WTC11 (cell line): ENCODE results near the gene PTP4A2. TPM values are rescaled to one million over a fixed set of nuclear protein-coding genes. Genes with fewer than 3 reads are reported as not detected.

Experiments used
- ATAC-seq: fragments of 200-7000 bp; cut with Tn5 transposase; 2 replicates; pipeline ENCODE4 v1.10.0; 2021; ENCODE audit warnings: mild to moderate bottlenecking, moderate library complexity
- CTCF ChIA-PET: fragments of 300-600 bp; sonication (Branson Sonifier 250); formaldehyde crosslinking; loops from one replicate; lab custom pipeline; 2021; ENCODE audit warnings: antibody characterized with exemption; lab: Charles Lee
- POLR2A ChIA-PET: fragments of 350-600 bp; sonication (Branson Sonifier 250); formaldehyde crosslinking; loops from one replicate; lab custom pipeline; 2021; ENCODE audit warnings: antibody characterized with exemption; lab: Charles Lee
- DNase-seq: peaks from one replicate; pipeline ENCODE4 v3.0.0; 2021; ENCODE audit warnings: low spot score
- H3K27ac Mint-ChIP-seq: 2 replicates; pipeline ENCODE4 v1.8.0; 2021; ENCODE audit warnings: mixed read lengths
- H3K27me3 Mint-ChIP-seq: 2 replicates; pipeline ENCODE4 v1.8.0; 2021; ENCODE audit warnings: low read depth, mild to moderate bottlenecking, moderate library complexity, mixed read lengths
- H3K36me3 Mint-ChIP-seq: 2 replicates; pipeline ENCODE4 v1.8.0; 2021; ENCODE audit warnings: mixed read lengths
- H3K4me1 Mint-ChIP-seq: 2 replicates; pipeline ENCODE4 v1.8.0; 2022; ENCODE audit warnings: mixed read lengths
- H3K4me3 Mint-ChIP-seq: 2 replicates; pipeline ENCODE4 v1.8.0; 2021; ENCODE audit warnings: mild to moderate bottlenecking, moderate library complexity, mixed read lengths
- H3K9me3 Mint-ChIP-seq: 2 replicates; pipeline ENCODE4 v1.8.0; 2021; ENCODE audit warnings: mixed read lengths
- ATF1 ChIP-seq: sonication (generic); formaldehyde crosslinking; IDR thresholded peaks from 2 replicates; pipeline ENCODE4 v1.8.1; 2023; ENCODE audit warnings: mild to moderate bottlenecking, moderate library complexity, missing genetic modification reagents
- CREB1 ChIP-seq: sonication (generic); formaldehyde crosslinking; IDR thresholded peaks from 2 replicates; pipeline ENCODE4 v1.8.0; 2023; ENCODE audit warnings: mild to moderate bottlenecking, missing genetic modification reagents
- FOXK1 ChIP-seq: sonication (generic); formaldehyde crosslinking; IDR thresholded peaks from 2 replicates; pipeline ENCODE4 v1.8.0; 2022; ENCODE audit warnings: mild to moderate bottlenecking, moderate library complexity, missing genetic modification reagents
- GTF2I ChIP-seq: fragments of 250-450 bp; sonication (Bioruptor Pico); conservative IDR thresholded peaks from 2 replicates; pipeline ENCODE4 v1.4.0; 2021; ENCODE audit warnings: mild to moderate bottlenecking
- JAZF1 ChIP-seq: fragments of 250-450 bp; sonication (Bioruptor Pico); IDR thresholded peaks from 2 replicates; pipeline ENCODE4 v1.9.0; 2021; ENCODE audit warnings: moderate library complexity, mild to moderate bottlenecking, inconsistent platforms
- JUN ChIP-seq: sonication (generic); formaldehyde crosslinking; IDR thresholded peaks from 2 replicates; pipeline ENCODE4 v1.8.0; 2023; ENCODE audit warnings: mild to moderate bottlenecking, missing genetic modification reagents
- MXD4 ChIP-seq: fragments of 250-450 bp; sonication (Bioruptor Pico); IDR thresholded peaks from 2 replicates; pipeline ENCODE4 v1.8.0; 2021; ENCODE audit warnings: mild to moderate bottlenecking, moderate library complexity, borderline replicate concordance
- NFE2L1 ChIP-seq: sonication (generic); formaldehyde crosslinking; IDR thresholded peaks from 2 replicates; pipeline ENCODE4 v1.8.1; 2023; ENCODE audit warnings: missing genetic modification reagents
- NFYB ChIP-seq: sonication (generic); formaldehyde crosslinking; conservative IDR thresholded peaks from 2 replicates; pipeline ENCODE4 v1.8.0; 2022; ENCODE audit warnings: low read depth, missing genetic modification reagents
- OVOL2 ChIP-seq: fragments of 250-450 bp; sonication (Bioruptor Pico); IDR thresholded peaks from 2 replicates; pipeline ENCODE4 v1.9.0; 2021; ENCODE audit warnings: mild to moderate bottlenecking, borderline replicate concordance
- RELA ChIP-seq: sonication (generic); formaldehyde crosslinking; IDR thresholded peaks from 2 replicates; pipeline ENCODE4 v1.8.1; 2022; ENCODE audit warnings: missing genetic modification reagents, mild to moderate bottlenecking, borderline replicate concordance
- RORB ChIP-seq: fragments of 250-450 bp; sonication (Bioruptor Pico); IDR thresholded peaks from 2 replicates; pipeline ENCODE4 v1.9.0; 2021; ENCODE audit warnings: mild to moderate bottlenecking
- ZNF317 ChIP-seq: sonication (generic); formaldehyde crosslinking; IDR thresholded peaks from 2 replicates; pipeline ENCODE4 v1.8.1; 2023; ENCODE audit warnings: low read depth, mild to moderate bottlenecking, moderate library complexity, missing genetic modification reagents, borderline replicate concordance
- total RNA-seq: library from RNA; stranded (reverse); gene quantifications from 3 replicates; pipeline ENCODE4 v1.2.3, GENCODE V29; 2021
- TF ChIP-seq, protein P1 (sequence below): sonication (generic); formaldehyde crosslinking; IDR thresholded peaks from 2 replicates; pipeline ENCODE4 v1.8.1; 2022; ENCODE audit warnings: low read depth, missing genetic modification reagents, borderline replicate concordance
- TF ChIP-seq, protein P2 (sequence below): sonication (generic); formaldehyde crosslinking; IDR thresholded peaks from 2 replicates; pipeline ENCODE4 v1.8.1; 2023; ENCODE audit warnings: mild to moderate bottlenecking, missing genetic modification reagents, borderline replicate concordance
- TF ChIP-seq, protein P3 (sequence below): sonication (generic); formaldehyde crosslinking; IDR thresholded peaks from 2 replicates; pipeline ENCODE4 v1.8.0; 2022; ENCODE audit warnings: mild to moderate bottlenecking, missing genetic modification reagents
- TF ChIP-seq, protein P4 (sequence below): fragments of 200-600 bp; IDR thresholded peaks from 2 replicates; pipeline ENCODE4 v1.8.0; 2022; ENCODE audit warnings: antibody characterized with exemption
- TF ChIP-seq, protein P5 (sequence below): sonication (generic); formaldehyde crosslinking; IDR thresholded peaks from 2 replicates; pipeline ENCODE4 v1.8.1; 2023; ENCODE audit warnings: mild to moderate bottlenecking, missing genetic modification reagents
- TF ChIP-seq, protein P6 (sequence below): sonication (generic); formaldehyde crosslinking; IDR thresholded peaks from 2 replicates; pipeline ENCODE4 v1.8.1; 2023; ENCODE audit warnings: mild to moderate bottlenecking, missing genetic modification reagents, moderate library complexity

The PTP4A2 gene
- total RNA-seq, 1 experiment from 2014 or later, result 172 TPM

DNA sequence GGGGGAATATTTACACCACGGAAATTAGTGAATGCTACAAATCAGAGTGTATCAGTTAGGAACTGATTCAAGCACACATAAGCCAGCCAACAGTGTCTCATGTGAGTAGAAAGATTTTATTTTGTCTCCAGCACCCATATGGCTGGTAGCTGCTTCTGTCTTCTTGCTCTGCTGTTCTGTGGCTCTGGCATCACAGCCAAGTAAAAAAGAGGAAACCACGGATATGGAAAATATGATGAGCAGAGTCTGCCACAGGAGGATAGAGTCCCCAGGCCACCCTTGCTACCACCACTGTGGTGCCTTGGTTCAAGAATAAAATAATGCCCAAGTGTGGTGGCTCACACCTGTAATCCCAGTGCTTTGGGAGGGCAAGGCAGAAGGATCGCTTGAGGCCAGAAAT lies 68.7 kb downstream of the PTP4A2 start (continued):
- TF ChIP-seq, protein P1, sequence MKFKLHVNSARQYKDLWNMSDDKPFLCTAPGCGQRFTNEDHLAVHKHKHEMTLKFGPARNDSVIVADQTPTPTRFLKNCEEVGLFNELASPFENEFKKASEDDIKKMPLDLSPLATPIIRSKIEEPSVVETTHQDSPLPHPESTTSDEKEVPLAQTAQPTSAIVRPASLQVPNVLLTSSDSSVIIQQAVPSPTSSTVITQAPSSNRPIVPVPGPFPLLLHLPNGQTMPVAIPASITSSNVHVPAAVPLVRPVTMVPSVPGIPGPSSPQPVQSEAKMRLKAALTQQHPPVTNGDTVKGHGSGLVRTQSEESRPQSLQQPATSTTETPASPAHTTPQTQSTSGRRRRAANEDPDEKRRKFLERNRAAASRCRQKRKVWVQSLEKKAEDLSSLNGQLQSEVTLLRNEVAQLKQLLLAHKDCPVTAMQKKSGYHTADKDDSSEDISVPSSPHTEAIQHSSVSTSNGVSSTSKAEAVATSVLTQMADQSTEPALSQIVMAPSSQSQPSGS (CRISPR knock-in tag), result no peak
- TF ChIP-seq RORB (CRISPR knock-in tag), result no peak
- no peak for TF ChIP-seq MXD4 (CRISPR knock-in tag)
- TF ChIP-seq JAZF1 (CRISPR knock-in tag), result no peak
- TF ChIP-seq OVOL2, result no peak
- no peak for TF ChIP-seq JUN
- TF ChIP-seq NFYB (CRISPR knock-in tag), result no peak

DNA sequence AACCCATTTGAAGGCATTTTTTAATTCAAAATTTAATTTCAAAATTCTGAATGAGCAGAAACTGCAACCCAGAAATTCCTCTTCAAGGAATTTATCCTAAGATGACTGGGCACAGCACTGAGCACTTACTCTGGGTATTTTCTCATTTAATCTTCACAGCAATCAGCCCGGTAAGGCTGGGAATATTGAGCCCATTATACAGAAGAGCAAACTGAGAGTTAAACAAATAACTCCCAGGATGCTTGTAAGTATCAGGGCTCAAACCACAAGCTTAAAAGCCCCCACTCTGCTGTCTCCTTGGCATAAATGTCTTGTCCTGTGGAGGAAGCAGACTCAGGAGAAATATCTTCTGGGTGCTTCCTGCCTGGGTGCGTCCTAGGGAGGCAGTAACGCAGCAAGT lies 69.3 kb downstream of the PTP4A2 start:
- no peak overlapping the region for H3K27ac Mint-ChIP-seq
- POLR2A ChIA-PET, result no interaction called here
- 0 out of 2 replicates have a peak, but pooled peaks have one; percentile 7 for TF ChIP-seq GTF2I
- TF ChIP-seq, protein P2, sequence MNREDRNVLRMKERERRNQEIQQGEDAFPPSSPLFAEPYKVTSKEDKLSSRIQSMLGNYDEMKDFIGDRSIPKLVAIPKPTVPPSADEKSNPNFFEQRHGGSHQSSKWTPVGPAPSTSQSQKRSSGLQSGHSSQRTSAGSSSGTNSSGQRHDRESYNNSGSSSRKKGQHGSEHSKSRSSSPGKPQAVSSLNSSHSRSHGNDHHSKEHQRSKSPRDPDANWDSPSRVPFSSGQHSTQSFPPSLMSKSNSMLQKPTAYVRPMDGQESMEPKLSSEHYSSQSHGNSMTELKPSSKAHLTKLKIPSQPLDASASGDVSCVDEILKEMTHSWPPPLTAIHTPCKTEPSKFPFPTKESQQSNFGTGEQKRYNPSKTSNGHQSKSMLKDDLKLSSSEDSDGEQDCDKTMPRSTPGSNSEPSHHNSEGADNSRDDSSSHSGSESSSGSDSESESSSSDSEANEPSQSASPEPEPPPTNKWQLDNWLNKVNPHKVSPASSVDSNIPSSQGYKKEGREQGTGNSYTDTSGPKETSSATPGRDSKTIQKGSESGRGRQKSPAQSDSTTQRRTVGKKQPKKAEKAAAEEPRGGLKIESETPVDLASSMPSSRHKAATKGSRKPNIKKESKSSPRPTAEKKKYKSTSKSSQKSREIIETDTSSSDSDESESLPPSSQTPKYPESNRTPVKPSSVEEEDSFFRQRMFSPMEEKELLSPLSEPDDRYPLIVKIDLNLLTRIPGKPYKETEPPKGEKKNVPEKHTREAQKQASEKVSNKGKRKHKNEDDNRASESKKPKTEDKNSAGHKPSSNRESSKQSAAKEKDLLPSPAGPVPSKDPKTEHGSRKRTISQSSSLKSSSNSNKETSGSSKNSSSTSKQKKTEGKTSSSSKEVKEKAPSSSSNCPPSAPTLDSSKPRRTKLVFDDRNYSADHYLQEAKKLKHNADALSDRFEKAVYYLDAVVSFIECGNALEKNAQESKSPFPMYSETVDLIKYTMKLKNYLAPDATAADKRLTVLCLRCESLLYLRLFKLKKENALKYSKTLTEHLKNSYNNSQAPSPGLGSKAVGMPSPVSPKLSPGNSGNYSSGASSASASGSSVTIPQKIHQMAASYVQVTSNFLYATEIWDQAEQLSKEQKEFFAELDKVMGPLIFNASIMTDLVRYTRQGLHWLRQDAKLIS (CRISPR knock-in tag), result no peak
- TF ChIP-seq, all 79 proteins: peak for 1
- CTCF ChIA-PET, result no interaction called here
- no peaks in the 10 kb centered on the region; the same call in 1 of the 2 replicates for H3K27me3 Mint-ChIP-seq
- no peaks in the 10 kb centered on the region for H3K36me3 Mint-ChIP-seq
- ATAC-seq (no peak), DNase-seq (no peak)
- H3K4me3 Mint-ChIP-seq, result no peak overlapping the region
- H3K9me3 Mint-ChIP-seq, result no peaks in the 10 kb centered on the region; the same call in 1 of the 2 replicates
- peaks cover 4% of the 10 kb centered on the region for H3K4me1 Mint-ChIP-seq

DNA sequence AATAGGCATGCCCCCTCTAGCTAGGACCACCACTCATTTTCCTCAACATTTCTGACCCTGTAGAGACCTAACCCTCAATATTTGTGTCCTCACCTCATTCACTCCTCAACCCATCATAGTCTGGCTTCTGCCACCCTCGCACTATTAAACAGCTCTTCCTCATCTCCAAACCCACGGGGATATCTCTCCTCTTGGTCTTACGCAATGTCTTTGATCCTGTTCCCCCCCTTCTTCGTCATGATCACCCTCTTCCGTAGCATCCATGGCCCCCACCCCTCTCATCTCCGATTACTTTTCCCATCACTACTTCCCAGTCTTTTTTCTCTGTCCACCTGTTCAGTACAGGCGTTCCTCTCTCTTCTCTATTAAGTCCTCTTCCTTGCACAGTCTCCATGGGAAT lies 70.6 kb downstream of the PTP4A2 start:
- ChIA-PET CTCF (no interaction called here), POLR2A (no interaction called here)
- DNase-seq, result no peak
- ATAC-seq, result no peak
- Mint-ChIP-seq H3K27ac (no peak overlapping the region), H3K4me3 (no peak overlapping the region), H3K27me3 (no peaks in the 10 kb centered on the region; the same call in 1 of the 2 replicates), H3K9me3 (no peaks in the 10 kb centered on the region; the same call in 1 of the 2 replicates), H3K4me1 (peaks cover 4% of the 10 kb centered on the region), H3K36me3 (no peaks in the 10 kb centered on the region)
- TF ChIP-seq FOXK1 (CRISPR knock-in tag) (no peak), RELA (no peak), RORB (CRISPR knock-in tag) (no peak), CREB1 (CRISPR knock-in tag) (no peak), ATF1 (no peak), ZNF317 (CRISPR knock-in tag) (no peak), NFE2L1 (CRISPR knock-in tag) (no peak)
- TF ChIP-seq, protein P3, sequence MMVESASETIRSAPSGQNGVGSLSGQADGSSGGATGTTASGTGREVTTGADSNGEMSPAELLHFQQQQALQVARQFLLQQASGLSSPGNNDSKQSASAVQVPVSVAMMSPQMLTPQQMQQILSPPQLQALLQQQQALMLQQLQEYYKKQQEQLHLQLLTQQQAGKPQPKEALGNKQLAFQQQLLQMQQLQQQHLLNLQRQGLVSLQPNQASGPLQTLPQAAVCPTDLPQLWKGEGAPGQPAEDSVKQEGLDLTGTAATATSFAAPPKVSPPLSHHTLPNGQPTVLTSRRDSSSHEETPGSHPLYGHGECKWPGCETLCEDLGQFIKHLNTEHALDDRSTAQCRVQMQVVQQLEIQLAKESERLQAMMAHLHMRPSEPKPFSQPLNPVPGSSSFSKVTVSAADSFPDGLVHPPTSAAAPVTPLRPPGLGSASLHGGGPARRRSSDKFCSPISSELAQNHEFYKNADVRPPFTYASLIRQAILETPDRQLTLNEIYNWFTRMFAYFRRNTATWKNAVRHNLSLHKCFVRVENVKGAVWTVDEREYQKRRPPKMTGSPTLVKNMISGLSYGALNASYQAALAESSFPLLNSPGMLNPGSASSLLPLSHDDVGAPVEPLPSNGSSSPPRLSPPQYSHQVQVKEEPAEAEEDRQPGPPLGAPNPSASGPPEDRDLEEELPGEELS (CRISPR knock-in tag), result no peak
- TF ChIP-seq, protein P4, sequence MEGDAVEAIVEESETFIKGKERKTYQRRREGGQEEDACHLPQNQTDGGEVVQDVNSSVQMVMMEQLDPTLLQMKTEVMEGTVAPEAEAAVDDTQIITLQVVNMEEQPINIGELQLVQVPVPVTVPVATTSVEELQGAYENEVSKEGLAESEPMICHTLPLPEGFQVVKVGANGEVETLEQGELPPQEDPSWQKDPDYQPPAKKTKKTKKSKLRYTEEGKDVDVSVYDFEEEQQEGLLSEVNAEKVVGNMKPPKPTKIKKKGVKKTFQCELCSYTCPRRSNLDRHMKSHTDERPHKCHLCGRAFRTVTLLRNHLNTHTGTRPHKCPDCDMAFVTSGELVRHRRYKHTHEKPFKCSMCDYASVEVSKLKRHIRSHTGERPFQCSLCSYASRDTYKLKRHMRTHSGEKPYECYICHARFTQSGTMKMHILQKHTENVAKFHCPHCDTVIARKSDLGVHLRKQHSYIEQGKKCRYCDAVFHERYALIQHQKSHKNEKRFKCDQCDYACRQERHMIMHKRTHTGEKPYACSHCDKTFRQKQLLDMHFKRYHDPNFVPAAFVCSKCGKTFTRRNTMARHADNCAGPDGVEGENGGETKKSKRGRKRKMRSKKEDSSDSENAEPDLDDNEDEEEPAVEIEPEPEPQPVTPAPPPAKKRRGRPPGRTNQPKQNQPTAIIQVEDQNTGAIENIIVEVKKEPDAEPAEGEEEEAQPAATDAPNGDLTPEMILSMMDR, result no peak
- TF ChIP-seq, protein P5, sequence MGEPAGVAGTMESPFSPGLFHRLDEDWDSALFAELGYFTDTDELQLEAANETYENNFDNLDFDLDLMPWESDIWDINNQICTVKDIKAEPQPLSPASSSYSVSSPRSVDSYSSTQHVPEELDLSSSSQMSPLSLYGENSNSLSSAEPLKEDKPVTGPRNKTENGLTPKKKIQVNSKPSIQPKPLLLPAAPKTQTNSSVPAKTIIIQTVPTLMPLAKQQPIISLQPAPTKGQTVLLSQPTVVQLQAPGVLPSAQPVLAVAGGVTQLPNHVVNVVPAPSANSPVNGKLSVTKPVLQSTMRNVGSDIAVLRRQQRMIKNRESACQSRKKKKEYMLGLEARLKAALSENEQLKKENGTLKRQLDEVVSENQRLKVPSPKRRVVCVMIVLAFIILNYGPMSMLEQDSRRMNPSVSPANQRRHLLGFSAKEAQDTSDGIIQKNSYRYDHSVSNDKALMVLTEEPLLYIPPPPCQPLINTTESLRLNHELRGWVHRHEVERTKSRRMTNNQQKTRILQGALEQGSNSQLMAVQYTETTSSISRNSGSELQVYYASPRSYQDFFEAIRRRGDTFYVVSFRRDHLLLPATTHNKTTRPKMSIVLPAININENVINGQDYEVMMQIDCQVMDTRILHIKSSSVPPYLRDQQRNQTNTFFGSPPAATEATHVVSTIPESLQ (CRISPR knock-in tag), result no peak
- TF ChIP-seq, protein P6, sequence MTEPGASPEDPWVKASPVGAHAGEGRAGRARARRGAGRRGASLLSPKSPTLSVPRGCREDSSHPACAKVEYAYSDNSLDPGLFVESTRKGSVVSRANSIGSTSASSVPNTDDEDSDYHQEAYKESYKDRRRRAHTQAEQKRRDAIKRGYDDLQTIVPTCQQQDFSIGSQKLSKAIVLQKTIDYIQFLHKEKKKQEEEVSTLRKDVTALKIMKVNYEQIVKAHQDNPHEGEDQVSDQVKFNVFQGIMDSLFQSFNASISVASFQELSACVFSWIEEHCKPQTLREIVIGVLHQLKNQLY (CRISPR knock-in tag), result no peak
